PC-3 (cell line): ENCODE data around the gene ALAD. TPM values are rescaled to one million over a fixed set of nuclear protein-coding genes. Genes with fewer than 3 reads are reported as not detected.

Source experiments
- ATAC-seq: fragments of 200-7000 bp; cut with Tn5 transposase; 2 replicates; pipeline ENCODE4 v1.9.1; 2020; ENCODE audit warnings: mild to moderate bottlenecking, moderate library complexity
- BruUV-seq: library from RNA; stranded (reverse); fragments of 400-500 nt; replicated peaks from 2 replicates; lab custom pipeline; 2021; lab: Mats Ljungman, UMichigan
- CTCF ChIA-PET: fragments of 300-600 bp; sonication (Branson Sonifier 250); formaldehyde crosslinking; loops from one replicate; lab custom pipeline; 2022; ENCODE audit warnings: antibody characterized with exemption; lab: Charles Lee
- POLR2A ChIA-PET: fragments of 300-600 bp; sonication (Branson Sonifier 250); formaldehyde crosslinking; loops from one replicate; lab custom pipeline; 2022; ENCODE audit warnings: antibody characterized with exemption; ENCODE audit not compliant: unreplicated experiment; lab: Charles Lee
- DNase-seq: peaks from one replicate; pipeline ENCODE4 v3.0.0-alpha.2; 2015
- H2AFZ ChIP-seq: fragments of 300-600 bp; sonication (generic); 2 replicates; pipeline ENCODE4 v1.6.0; 2016; ENCODE audit warnings: antibody characterized with exemption, low read length
- H3F3A ChIP-seq: fragments of 300-600 bp; sonication (generic); one replicate; pipeline ENCODE4 v1.6.0; 2017; ENCODE audit warnings: antibody characterized with exemption, low read length, control low read depth, mild to moderate bottlenecking; ENCODE audit not compliant: unreplicated experiment
- H3K27ac ChIP-seq: fragments of 300-600 bp; sonication (generic); 2 replicates; pipeline ENCODE4 v1.5.1; 2016; ENCODE audit warnings: mild to moderate bottlenecking, low read length
- H3K27me3 ChIP-seq: fragments of 300-600 bp; sonication (generic); 2 replicates; pipeline ENCODE4 v1.6.1; 2016; ENCODE audit warnings: low read length, mixed read lengths
- H3K36me3 ChIP-seq: fragments of 300-600 bp; sonication (generic); 2 replicates; pipeline ENCODE4 v1.6.1; 2016; ENCODE audit warnings: low read depth, mixed run types, low read length, mixed read lengths
- H3K4me1 ChIP-seq: fragments of 300-600 bp; sonication (generic); 2 replicates; pipeline ENCODE4 v1.5.1; 2016; ENCODE audit warnings: low read length; ENCODE audit not compliant: insufficient read depth
- H3K4me2 ChIP-seq: fragments of 300-600 bp; sonication (generic); 2 replicates; pipeline ENCODE4 v1.6.0; 2016; ENCODE audit warnings: low read length
- H3K4me3 ChIP-seq: fragments of 300-600 bp; sonication (generic); 2 replicates; pipeline ENCODE4 v1.5.1; 2016; ENCODE audit warnings: mild to moderate bottlenecking, low read length, mixed read lengths
- H3K79me2 ChIP-seq: fragments of 300-600 bp; sonication (generic); 2 replicates; pipeline ENCODE4 v1.6.1; 2017; ENCODE audit warnings: low read length, mixed read lengths
- H3K9ac ChIP-seq: fragments of 300-600 bp; sonication (generic); 2 replicates; pipeline ENCODE4 v1.6.0; 2016; ENCODE audit warnings: mild to moderate bottlenecking, low read length
- H3K9me2 ChIP-seq: fragments of 300-600 bp; sonication (generic); replicated peaks from 2 replicates; pipeline ENCODE4 v1.6.1; 2016; ENCODE audit warnings: mixed run types, low read length, mixed read lengths
- H3K9me3 ChIP-seq: fragments of 300-600 bp; sonication (generic); 2 replicates; pipeline ENCODE4 v1.6.1; 2016; ENCODE audit warnings: low read length, mixed read lengths
- H4K20me1 ChIP-seq: fragments of 300-600 bp; sonication (generic); 2 replicates; pipeline ENCODE4 v1.6.1; 2016; ENCODE audit warnings: low read length, mixed read lengths
- CTCF ChIP-seq: fragments of 300-600 bp; sonication (generic); conservative IDR thresholded peaks from 2 replicates; pipeline ENCODE4 v1.5.1; 2017; ENCODE audit warnings: antibody characterized with exemption, low read depth, mild to moderate bottlenecking, low read length
- EZH2 ChIP-seq: fragments of 300-600 bp; sonication (generic); IDR thresholded peaks from one replicate; pipeline ENCODE4 v1.6.1; 2017; ENCODE audit warnings: antibody characterized with exemption, mild to moderate bottlenecking, low read length; ENCODE audit not compliant: unreplicated experiment
- EZH2phosphoT487 ChIP-seq: fragments of 300-600 bp; sonication (generic); IDR thresholded peaks from 2 replicates; pipeline ENCODE4 v1.6.1; 2018; ENCODE audit warnings: mild to moderate bottlenecking, antibody characterized with exemption, low read length, borderline replicate concordance
- intact Hi-C: fragments of 100-400 bp; cut with micrococcal nuclease; formaldehyde crosslinking; loops from 2 replicates; pipeline ENCODE4 v1.9.0; 2023
- total RNA-seq: library from RNA; depleted of rRNA; stranded (reverse); fragments of >200 nt; gene quantifications from 2 replicates; pipeline ENCODE4 v1.2.3, GENCODE V29; 2014

ALAD gene
- total RNA-seq, 1 experiment from 2014 or later: 7.9 TPM

- no peaks in the 10 kb centered on the region for H3F3A ChIP-seq
- H3K79me2 ChIP-seq: no peaks in the 10 kb centered on the region
- H2AFZ ChIP-seq: no peak overlapping the region
- H3K9me2 ChIP-seq: no peaks in the 10 kb centered on the region
- ATAC-seq (no peak), DNase-seq (no peak)
- no peaks in the 10 kb centered on the region for H3K27me3 ChIP-seq
- no peaks in the 10 kb centered on the region for H4K20me1 ChIP-seq
- no peaks in the 10 kb centered on the region for H3K4me1 ChIP-seq
- H3K4me2 ChIP-seq: no peak overlapping the region
- intact Hi-C loops: no loop called here
- no peaks in the 10 kb centered on the region for H3K9me3 ChIP-seq
- H3K4me3 ChIP-seq: no peak overlapping the region
- no peak overlapping the region for H3K9ac ChIP-seq
- no peak overlapping the region for H3K27ac ChIP-seq
- no peaks in the 10 kb centered on the region for H3K36me3 ChIP-seq
- ChIA-PET POLR2A (no interaction called here), CTCF (no interaction called here)
- no peak for TF ChIP-seq EZH2phosphoT487
- no peak for TF ChIP-seq EZH2
- TF ChIP-seq CTCF: no peak
- no TSS peak for BruUV-seq
Measured at GRCh38 chr9:113421726-113422125, 20.6 kb upstream of the ALAD start.

DNA sequence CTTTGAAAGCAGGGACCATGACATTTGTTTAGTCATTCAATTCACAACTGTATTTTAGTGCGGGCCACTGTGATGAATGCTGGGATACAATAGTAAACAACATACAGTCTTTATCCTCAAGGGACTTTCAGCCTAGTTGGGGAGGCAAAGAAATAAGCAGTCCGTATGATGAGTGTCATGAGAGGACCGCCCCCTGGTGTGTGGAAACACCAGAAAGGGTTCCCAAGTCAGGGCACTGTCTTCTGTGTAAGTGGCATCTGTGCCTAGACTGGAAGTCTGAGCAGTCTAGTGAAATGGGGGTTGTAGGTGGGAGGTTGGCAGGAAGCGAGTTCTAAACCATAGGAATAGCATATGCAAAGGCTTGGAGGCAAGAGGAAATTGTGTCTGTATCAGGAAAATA is 16.3 kb upstream of the ALAD start:
- no TSS peak for BruUV-seq
- TF ChIP-seq EZH2phosphoT487 (no peak), CTCF (no peak), EZH2 (no peak)
- Histone ChIP-seq H2AFZ (no peak overlapping the region), H3K4me2 (no peak overlapping the region), H3K4me1 (no peaks in the 10 kb centered on the region), H4K20me1 (no peaks in the 10 kb centered on the region), H3K27ac (no peak overlapping the region), H3K4me3 (no peak overlapping the region), H3K79me2 (no peaks in the 10 kb centered on the region), H3F3A (no peaks in the 10 kb centered on the region), H3K36me3 (no peaks in the 10 kb centered on the region), H3K9ac (no peak overlapping the region), H3K9me3 (no peaks in the 10 kb centered on the region), H3K27me3 (no peaks in the 10 kb centered on the region), H3K9me2 (no peaks in the 10 kb centered on the region)
- intact Hi-C loops: no loop called here
- POLR2A ChIA-PET: no interaction called here
- CTCF ChIA-PET: no interaction called here
- ATAC-seq: no peak
- DNase-seq: no peak

DNA sequence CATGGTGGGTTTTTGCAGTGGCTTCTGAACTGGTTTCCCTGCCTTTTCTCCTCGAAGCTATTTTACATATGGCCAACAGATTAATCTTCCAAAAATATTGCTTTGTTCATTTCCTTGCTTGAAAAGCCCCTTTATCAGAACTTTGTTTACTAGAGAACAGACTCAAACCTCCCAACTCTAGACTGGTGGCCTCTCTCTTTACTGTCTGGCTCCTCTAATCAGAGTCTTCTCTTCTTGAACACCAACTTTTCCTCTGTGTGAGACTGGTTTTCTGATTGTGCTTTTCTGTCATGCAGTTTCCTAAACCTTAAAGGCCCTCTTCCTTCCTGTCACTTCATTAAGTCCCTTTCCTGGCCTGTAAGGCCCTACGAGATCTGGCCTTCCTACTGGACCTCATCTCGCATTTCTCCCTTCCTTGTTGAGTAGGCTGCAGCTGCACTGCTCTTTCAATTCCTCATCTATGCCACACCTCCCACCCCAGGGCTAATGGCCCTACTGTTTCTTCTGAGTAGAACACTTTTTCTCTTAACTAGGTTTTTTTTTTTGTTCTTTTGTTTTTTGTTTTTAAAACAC is 15.2 kb upstream of the ALAD start:
- no peaks in the 10 kb centered on the region for H3K79me2 ChIP-seq
- H3K4me2 ChIP-seq: no peak overlapping the region
- H2AFZ ChIP-seq: no peak overlapping the region
- ChIA-PET CTCF (no interaction called here), POLR2A (no interaction called here)
- no peak overlapping the region for H3K9ac ChIP-seq
- H3F3A ChIP-seq: no peaks in the 10 kb centered on the region
- no peak for DNase-seq
- no peaks in the 10 kb centered on the region for H3K4me1 ChIP-seq
- H3K36me3 ChIP-seq: no peaks in the 10 kb centered on the region
- no peaks in the 10 kb centered on the region for H4K20me1 ChIP-seq
- H3K9me3 ChIP-seq: no peaks in the 10 kb centered on the region
- H3K27me3 ChIP-seq: no peaks in the 10 kb centered on the region
- intact Hi-C loops: no loop called here
- TF ChIP-seq EZH2: no peak
- no peak for TF ChIP-seq EZH2phosphoT487
- TF ChIP-seq CTCF: no peak
- no peak for ATAC-seq
- H3K27ac ChIP-seq: no peak overlapping the region
- no peak overlapping the region for H3K4me3 ChIP-seq
- no peaks in the 10 kb centered on the region for H3K9me2 ChIP-seq
- BruUV-seq: no TSS peak
